IMR-90 (cell line): Measurements from ENCODE around the gene ORAI3.

Source experiments
- MXI1 ChIP-seq: IDR thresholded peaks from 2 replicates; pipeline ENCODE4 v1.6.1; 2012; ENCODE audit warnings: low read depth, mild to moderate bottlenecking, low read length, moderate library complexity, borderline replicate concordance
- POLR2A ChIP-seq: IDR thresholded peaks from 2 replicates; pipeline ENCODE4 v1.6.1; 2012; ENCODE audit warnings: mild to moderate bottlenecking, low read depth, low read length
- RAD21 ChIP-seq: IDR thresholded peaks from 2 replicates; pipeline ENCODE4 v1.6.1; 2012; ENCODE audit warnings: low read length, improper control_type of control experiment
- RFX5 ChIP-seq: IDR thresholded peaks from 2 replicates; pipeline ENCODE4 v1.8.0; 2012; ENCODE audit warnings: low read depth, mild to moderate bottlenecking, low read length, moderate library complexity
- TF ChIP-seq, protein P1 (sequence below): conservative IDR thresholded peaks from 2 replicates; pipeline ENCODE4 v1.5.1; 2012; ENCODE audit warnings: mild to moderate bottlenecking, low read depth, low read length, improper control_type of control experiment

- TF ChIP-seq, protein P1, sequence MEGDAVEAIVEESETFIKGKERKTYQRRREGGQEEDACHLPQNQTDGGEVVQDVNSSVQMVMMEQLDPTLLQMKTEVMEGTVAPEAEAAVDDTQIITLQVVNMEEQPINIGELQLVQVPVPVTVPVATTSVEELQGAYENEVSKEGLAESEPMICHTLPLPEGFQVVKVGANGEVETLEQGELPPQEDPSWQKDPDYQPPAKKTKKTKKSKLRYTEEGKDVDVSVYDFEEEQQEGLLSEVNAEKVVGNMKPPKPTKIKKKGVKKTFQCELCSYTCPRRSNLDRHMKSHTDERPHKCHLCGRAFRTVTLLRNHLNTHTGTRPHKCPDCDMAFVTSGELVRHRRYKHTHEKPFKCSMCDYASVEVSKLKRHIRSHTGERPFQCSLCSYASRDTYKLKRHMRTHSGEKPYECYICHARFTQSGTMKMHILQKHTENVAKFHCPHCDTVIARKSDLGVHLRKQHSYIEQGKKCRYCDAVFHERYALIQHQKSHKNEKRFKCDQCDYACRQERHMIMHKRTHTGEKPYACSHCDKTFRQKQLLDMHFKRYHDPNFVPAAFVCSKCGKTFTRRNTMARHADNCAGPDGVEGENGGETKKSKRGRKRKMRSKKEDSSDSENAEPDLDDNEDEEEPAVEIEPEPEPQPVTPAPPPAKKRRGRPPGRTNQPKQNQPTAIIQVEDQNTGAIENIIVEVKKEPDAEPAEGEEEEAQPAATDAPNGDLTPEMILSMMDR = no peak
- TF ChIP-seq RAD21 (no peak), POLR2A (peak; percentile 38; the same call in 1 of the 2 replicates), RFX5 (no peak), MXI1 (no peak; the same call in 1 of the 2 replicates)
Observed at GRCh38 chr16:30948667-30949649, at the start of gene ORAI3.
